ENCODE measurements around the gene KREMEN1. TPM values are rescaled to one million over a fixed set of nuclear protein-coding genes. Genes with fewer than 3 reads are reported as not detected.

KREMEN1 gene
- total and polyA plus RNA-seq, 2 experiments from 2014 or later, result 1.8 to 3.8 TPM

- Histone ChIP-seq H3K4me2 (no peak overlapping the region), H3K4me1 (ENCODE audit: insufficient read depth) (peaks cover 24% of the 10 kb centered on the region), H3K4me3 (no peak overlapping the region), H3K27me3 (ENCODE audit: insufficient read depth) (no peaks in the 10 kb centered on the region), H3K36me3 (ENCODE audit: insufficient read depth) (peaks cover 3% of the 10 kb centered on the region; the same call in 1 of the 2 replicates), H3F3A (replicated peaks; ENCODE audit: low read depth) (0 out of 2 replicates have a peak, but pooled peaks cover 4% of the 10 kb centered on the region), H2AFZ (no peak overlapping the region), H3K27ac (ENCODE audit: low read depth) (no peak overlapping the region), H4K20me1 (replicated peaks; ENCODE audit: insufficient read depth) (no peaks in the 10 kb centered on the region), H3K79me2 (replicated peaks; ENCODE audit: insufficient read depth) (no peaks in the 10 kb centered on the region), H3K9me2 (ENCODE audit: insufficient read depth) (no peaks in the 10 kb centered on the region; the same call in 1 of the 2 replicates)
- DNase-seq (ENCODE audit: low spot score) (no peak), ATAC-seq (no peak)
- peaks cover 5% of the 10 kb centered on the region for H3K27me3 Mint-ChIP-seq (ENCODE audit: insufficient read depth, low read depth, poor library complexity)
- H3K36me3 Mint-ChIP-seq (ENCODE audit: low read depth), result peaks cover 4% of the 10 kb centered on the region; the same call in 2 of the 3 replicates
- H3K4me3 Mint-ChIP-seq, result no peak overlapping the region
- peaks cover 18% of the 10 kb centered on the region for H3K4me1 Mint-ChIP-seq
- TF ChIP-seq EZH2 (IDR thresholded peaks at IDR 0.05; ENCODE audit: low read depth, unreplicated experiment) (no peak), ZNF462 (CRISPR knock-in tag; IDR thresholded peaks at IDR 0.05) (no peak), ZNF114 (CRISPR knock-in tag; IDR thresholded peaks at IDR 0.05) (no peak), ZNF331 (CRISPR knock-in tag; IDR thresholded peaks at IDR 0.05; ENCODE audit: low read depth) (no peak), CREB1 (CRISPR knock-in tag; IDR thresholded peaks at IDR 0.05; ENCODE audit: low read depth) (no peak), EZH2phosphoT487 (IDR thresholded peaks at IDR 0.05; ENCODE audit: unreplicated experiment) (no peak), NANOG (IDR thresholded peaks at IDR 0.05; ENCODE audit: borderline replicate concordance) (no peak), ETS1 (IDR thresholded peaks at IDR 0.05) (no peak), POLR2AphosphoS5 (IDR thresholded peaks at IDR 0.05; ENCODE audit: low read depth) (no peak)
- no peak overlapping the region for H3K27ac Mint-ChIP-seq
- H3K9me3 Mint-ChIP-seq, result peaks cover 2% of the 10 kb centered on the region; the same call in 1 of the 3 replicates
Observed at GRCh38 chr22:29136782-29137700, 64.2 kb downstream of the KREMEN1 start.
